ENCODE data around the gene ARFRP1. TPM values are rescaled to one million over a fixed set of nuclear protein-coding genes. Genes with fewer than 3 reads are reported as not detected.

Gene ARFRP1
- total and polyA plus RNA-seq, 2 of the 13 experiments (the other 11 are each of a cell fraction or from before 2014, with no cell fraction given) = 32.0 to 51.1 TPM

- TF ChIP-seq NONO (IDR thresholded peaks at IDR 0.05) = no peak
- TF ChIP-seq NONO (CRISPR knock-in tag; conservative IDR thresholded peaks at IDR 0.05) = peak; percentile 84; the same call in 1 of the 2 replicates
- peak; percentile 93 for TF ChIP-seq HNRNPL (IDR thresholded peaks at IDR 0.05; ENCODE audit: low read depth, low read length)
- TF ChIP-seq, protein P1, sequence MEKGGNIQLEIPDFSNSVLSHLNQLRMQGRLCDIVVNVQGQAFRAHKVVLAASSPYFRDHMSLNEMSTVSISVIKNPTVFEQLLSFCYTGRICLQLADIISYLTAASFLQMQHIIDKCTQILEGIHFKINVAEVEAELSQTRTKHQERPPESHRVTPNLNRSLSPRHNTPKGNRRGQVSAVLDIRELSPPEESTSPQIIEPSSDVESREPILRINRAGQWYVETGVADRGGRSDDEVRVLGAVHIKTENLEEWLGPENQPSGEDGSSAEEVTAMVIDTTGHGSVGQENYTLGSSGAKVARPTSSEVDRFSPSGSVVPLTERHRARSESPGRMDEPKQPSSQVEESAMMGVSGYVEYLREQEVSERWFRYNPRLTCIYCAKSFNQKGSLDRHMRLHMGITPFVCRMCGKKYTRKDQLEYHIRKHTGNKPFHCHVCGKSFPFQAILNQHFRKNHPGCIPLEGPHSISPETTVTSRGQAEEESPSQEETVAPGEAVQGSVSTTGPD (CRISPR knock-in tag; IDR thresholded peaks at IDR 0.05) = no peak
- 0 out of 2 replicates have a peak, but pooled peaks have one; percentile 48 for TF ChIP-seq ZNF598 (CRISPR knock-in tag; IDR thresholded peaks at IDR 0.05; ENCODE audit: borderline replicate concordance)
- TF ChIP-seq SKI (IDR thresholded peaks at IDR 0.05; ENCODE audit: partially characterized antibody) = peak; percentile 47
- TF ChIP-seq, protein P2, sequence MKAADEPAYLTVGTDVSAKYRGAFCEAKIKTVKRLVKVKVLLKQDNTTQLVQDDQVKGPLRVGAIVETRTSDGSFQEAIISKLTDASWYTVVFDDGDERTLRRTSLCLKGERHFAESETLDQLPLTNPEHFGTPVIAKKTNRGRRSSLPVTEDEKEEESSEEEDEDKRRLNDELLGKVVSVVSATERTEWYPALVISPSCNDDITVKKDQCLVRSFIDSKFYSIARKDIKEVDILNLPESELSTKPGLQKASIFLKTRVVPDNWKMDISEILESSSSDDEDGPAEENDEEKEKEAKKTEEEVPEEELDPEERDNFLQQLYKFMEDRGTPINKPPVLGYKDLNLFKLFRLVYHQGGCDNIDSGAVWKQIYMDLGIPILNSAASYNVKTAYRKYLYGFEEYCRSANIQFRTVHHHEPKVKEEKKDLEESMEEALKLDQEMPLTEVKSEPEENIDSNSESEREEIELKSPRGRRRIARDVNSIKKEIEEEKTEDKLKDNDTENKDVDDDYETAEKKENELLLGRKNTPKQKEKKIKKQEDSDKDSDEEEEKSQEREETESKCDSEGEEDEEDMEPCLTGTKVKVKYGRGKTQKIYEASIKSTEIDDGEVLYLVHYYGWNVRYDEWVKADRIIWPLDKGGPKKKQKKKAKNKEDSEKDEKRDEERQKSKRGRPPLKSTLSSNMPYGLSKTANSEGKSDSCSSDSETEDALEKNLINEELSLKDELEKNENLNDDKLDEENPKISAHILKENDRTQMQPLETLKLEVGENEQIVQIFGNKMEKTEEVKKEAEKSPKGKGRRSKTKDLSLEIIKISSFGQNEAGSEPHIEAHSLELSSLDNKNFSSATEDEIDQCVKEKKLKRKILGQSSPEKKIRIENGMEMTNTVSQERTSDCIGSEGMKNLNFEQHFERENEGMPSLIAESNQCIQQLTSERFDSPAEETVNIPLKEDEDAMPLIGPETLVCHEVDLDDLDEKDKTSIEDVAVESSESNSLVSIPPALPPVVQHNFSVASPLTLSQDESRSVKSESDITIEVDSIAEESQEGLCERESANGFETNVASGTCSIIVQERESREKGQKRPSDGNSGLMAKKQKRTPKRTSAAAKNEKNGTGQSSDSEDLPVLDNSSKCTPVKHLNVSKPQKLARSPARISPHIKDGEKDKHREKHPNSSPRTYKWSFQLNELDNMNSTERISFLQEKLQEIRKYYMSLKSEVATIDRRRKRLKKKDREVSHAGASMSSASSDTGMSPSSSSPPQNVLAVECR (CRISPR knock-in tag; IDR thresholded peaks at IDR 0.05; ENCODE audit: borderline replicate concordance) = peak; percentile 73; the same call in 1 of the 2 replicates
- TF ChIP-seq, protein P3, sequence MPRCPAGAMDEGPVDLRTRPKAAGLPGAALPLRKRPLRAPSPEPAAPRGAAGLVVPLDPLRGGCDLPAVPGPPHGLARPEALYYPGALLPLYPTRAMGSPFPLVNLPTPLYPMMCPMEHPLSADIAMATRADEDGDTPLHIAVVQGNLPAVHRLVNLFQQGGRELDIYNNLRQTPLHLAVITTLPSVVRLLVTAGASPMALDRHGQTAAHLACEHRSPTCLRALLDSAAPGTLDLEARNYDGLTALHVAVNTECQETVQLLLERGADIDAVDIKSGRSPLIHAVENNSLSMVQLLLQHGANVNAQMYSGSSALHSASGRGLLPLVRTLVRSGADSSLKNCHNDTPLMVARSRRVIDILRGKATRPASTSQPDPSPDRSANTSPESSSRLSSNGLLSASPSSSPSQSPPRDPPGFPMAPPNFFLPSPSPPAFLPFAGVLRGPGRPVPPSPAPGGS (CRISPR knock-in tag; IDR thresholded peaks at IDR 0.05) = no peak
- TF ChIP-seq ZBTB7A (CRISPR knock-in tag; IDR thresholded peaks at IDR 0.05) = peak; percentile 92
- TF ChIP-seq SNRNP70 (IDR thresholded peaks at IDR 0.05; ENCODE audit: low read depth, low read length) = no peak
- TF ChIP-seq PCBP1 (IDR thresholded peaks at IDR 0.05; ENCODE audit: borderline replicate concordance, low read depth, low read length) = peak; percentile 76
- TF ChIP-seq REXO4 (CRISPR knock-in tag; IDR thresholded peaks at IDR 0.05; ENCODE audit: borderline replicate concordance) = no peak
- TF ChIP-seq ZNF781 (CRISPR knock-in tag; IDR thresholded peaks at IDR 0.05; ENCODE audit: borderline replicate concordance, not compliant biosample characterization) = no peak
- no peak for TF ChIP-seq ZMAT5 (CRISPR knock-in tag; IDR thresholded peaks at IDR 0.05; ENCODE audit: borderline replicate concordance, low read depth)
- no peak for TF ChIP-seq HMG20A (CRISPR knock-in tag; IDR thresholded peaks at IDR 0.05; ENCODE audit: borderline replicate concordance)
- TF ChIP-seq ZSCAN22 (CRISPR knock-in tag; IDR thresholded peaks at IDR 0.05) = peak; percentile 96
- TF ChIP-seq ZNF709 (CRISPR knock-in tag; IDR thresholded peaks at IDR 0.05) = peak; percentile 47; the same call in 1 of the 2 replicates
- no peak for TF ChIP-seq THAP7 (CRISPR knock-in tag; IDR thresholded peaks at IDR 0.05)
- TF ChIP-seq ZNF879 (CRISPR knock-in tag; IDR thresholded peaks at IDR 0.05) = no peak
- no peak for TF ChIP-seq FOXP1 (IDR thresholded peaks at IDR 0.05)
- no peak for TF ChIP-seq FOXP1 (CRISPR knock-in tag; IDR thresholded peaks at IDR 0.05)
Measured at GRCh38 chr20:63734111-63734945, 26.6 kb upstream of the ARFRP1 start (continued).
